GM10248 (cell line): ENCODE results near the gene DAW1.
"Not testable (repeated sequence)": the region's sequence is repeated elsewhere in the genome, so short reads cannot be mapped to it uniquely, and the experiment has no call there.

Experiments used
- CTCF ChIA-PET: fragments of 300-600 bp; sonication (Branson Sonifier 250); formaldehyde crosslinking; extraction: SDS; loops from one replicate; lab custom pipeline; 2021; ENCODE audit warnings: antibody characterized with exemption; lab: Yijun Ruan, JAX
- POLR2A ChIA-PET: fragments of 350-650 bp; sonication (Branson Sonifier 250); formaldehyde crosslinking; extraction: SDS; loops from one replicate; lab custom pipeline; 2020; ENCODE audit warnings: antibody characterized with exemption; lab: Yijun Ruan, JAX
- DNase-seq: peaks from one replicate; pipeline ENCODE4 v3.0.0; 2012; ENCODE audit errors: extremely low spot score
- TF ChIP-seq, protein P1 (sequence below): IDR thresholded peaks from 2 replicates; pipeline ENCODE4 v1.5.1; 2012; ENCODE audit warnings: mild to moderate bottlenecking, low read depth; ENCODE audit errors: extremely low read depth, missing control alignments, control extremely low read depth

Gene DAW1

DNA sequence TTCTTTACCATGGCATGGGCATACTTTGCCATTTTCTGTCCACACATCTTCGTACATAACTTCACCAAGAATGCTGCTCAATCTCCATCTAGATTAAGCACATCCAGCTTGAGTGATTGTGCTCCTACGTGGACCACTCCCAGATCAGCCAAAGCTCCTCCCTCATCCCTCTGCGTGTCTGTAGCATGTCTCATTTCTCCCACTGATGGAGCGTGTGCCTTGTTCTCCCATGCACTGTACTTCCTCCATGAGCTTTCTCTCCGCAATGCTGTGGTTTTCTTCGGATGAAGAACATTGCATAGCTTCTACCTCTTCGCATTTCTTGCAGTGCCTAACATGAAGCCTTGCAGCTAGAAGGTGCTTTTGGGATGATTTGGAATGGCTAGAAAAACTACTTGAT is 44.3 kb upstream of the DAW1 start:
- TF ChIP-seq, protein P1, sequence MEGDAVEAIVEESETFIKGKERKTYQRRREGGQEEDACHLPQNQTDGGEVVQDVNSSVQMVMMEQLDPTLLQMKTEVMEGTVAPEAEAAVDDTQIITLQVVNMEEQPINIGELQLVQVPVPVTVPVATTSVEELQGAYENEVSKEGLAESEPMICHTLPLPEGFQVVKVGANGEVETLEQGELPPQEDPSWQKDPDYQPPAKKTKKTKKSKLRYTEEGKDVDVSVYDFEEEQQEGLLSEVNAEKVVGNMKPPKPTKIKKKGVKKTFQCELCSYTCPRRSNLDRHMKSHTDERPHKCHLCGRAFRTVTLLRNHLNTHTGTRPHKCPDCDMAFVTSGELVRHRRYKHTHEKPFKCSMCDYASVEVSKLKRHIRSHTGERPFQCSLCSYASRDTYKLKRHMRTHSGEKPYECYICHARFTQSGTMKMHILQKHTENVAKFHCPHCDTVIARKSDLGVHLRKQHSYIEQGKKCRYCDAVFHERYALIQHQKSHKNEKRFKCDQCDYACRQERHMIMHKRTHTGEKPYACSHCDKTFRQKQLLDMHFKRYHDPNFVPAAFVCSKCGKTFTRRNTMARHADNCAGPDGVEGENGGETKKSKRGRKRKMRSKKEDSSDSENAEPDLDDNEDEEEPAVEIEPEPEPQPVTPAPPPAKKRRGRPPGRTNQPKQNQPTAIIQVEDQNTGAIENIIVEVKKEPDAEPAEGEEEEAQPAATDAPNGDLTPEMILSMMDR: no peak
- CTCF ChIA-PET: interaction anchor here (1.1 kb wide), 1 partner anchor 14 kb away, joined by 3 read pairs; no protein-coding TSS in a partner anchor
- DNase-seq: no peak
- POLR2A ChIA-PET: no interaction called here

DNA sequence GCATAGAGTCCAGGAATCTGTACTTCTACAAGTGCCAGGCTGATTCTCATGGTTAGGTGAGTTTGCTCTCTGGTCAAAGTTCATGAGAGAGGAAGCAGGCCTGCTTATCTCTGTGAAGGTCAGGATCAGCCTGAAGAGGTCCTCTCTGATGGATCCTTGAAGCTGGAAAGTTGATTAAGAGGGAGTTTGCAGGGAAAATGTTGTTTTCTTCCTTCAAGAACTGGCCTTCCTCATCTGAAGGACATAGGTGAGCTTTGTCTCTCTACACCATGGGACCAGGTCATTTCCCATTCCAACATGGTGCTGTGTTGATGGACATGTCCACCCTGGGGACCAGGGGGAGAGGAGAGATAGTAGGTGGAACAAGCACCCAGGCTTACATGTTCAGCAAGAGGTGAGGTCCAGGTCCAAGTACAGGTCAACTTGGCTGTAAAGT is 42.9 kb upstream of the DAW1 start:
- no peak for DNase-seq
- TF ChIP-seq, protein P1: no peak
- POLR2A ChIA-PET: no interaction called here
- CTCF ChIA-PET: interaction anchor here (1.0 to 1.5 kb wide), 3 partner anchors 9 to 45 kb away, joined by 3 to 4 read pairs (median 3); no protein-coding TSS in a partner anchor

DNA sequence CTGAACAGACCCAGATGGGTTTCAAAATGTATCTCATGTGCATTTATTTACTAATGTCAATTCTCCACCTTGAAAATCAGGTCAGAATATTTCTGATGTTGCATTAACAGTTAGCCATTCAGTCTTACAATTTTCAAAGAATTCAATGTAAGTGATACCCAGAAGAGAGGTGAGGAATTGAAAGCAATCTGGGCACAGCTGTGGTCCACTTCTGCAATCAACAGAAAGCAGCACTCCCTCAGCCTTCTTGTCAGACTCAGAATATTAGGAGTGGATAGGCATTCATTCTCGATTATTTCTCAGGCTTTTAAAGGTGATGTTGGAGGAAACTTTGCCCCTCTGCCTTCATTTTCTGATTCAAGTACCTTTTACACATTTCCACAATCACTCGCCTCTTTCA is 42.1 kb upstream of the DAW1 start:
- CTCF ChIA-PET: interaction anchor here (0.7 to 1.5 kb wide), 4 partner anchors 9 to 46 kb away, joined by 3 to 4 read pairs (median 3); no protein-coding TSS in a partner anchor
- TF ChIP-seq, protein P1: no peak
- POLR2A ChIA-PET: no interaction called here
- no peak for DNase-seq

DNA sequence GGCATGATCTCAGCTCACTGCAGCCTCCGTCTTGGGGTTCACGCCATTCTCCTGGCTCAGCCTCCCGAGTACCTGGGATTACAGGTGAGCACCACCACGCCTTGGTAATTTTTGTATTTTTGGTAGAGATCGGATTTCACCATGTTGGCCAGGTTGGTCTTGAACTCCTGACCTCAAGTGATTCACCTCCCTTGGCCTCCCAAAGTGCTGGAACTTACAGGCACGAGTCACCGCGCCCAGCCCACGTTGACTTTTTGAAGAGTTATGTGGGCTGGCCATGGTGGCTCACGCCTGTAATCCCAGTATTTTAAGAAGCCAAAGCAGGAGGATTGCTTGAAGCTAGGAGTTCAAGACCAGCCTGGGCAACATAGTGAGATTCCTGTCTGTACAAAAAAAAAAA is 37.0 kb upstream of the DAW1 start:
- ChIA-PET CTCF (interaction anchor here (1.0 to 1.7 kb wide), 3 partner anchors 12 to 13 kb away, joined by 3 to 4 read pairs (median 3); no protein-coding TSS in a partner anchor), POLR2A (no interaction called here)
- TF ChIP-seq, protein P1: no peak
- no peak for DNase-seq

DNA sequence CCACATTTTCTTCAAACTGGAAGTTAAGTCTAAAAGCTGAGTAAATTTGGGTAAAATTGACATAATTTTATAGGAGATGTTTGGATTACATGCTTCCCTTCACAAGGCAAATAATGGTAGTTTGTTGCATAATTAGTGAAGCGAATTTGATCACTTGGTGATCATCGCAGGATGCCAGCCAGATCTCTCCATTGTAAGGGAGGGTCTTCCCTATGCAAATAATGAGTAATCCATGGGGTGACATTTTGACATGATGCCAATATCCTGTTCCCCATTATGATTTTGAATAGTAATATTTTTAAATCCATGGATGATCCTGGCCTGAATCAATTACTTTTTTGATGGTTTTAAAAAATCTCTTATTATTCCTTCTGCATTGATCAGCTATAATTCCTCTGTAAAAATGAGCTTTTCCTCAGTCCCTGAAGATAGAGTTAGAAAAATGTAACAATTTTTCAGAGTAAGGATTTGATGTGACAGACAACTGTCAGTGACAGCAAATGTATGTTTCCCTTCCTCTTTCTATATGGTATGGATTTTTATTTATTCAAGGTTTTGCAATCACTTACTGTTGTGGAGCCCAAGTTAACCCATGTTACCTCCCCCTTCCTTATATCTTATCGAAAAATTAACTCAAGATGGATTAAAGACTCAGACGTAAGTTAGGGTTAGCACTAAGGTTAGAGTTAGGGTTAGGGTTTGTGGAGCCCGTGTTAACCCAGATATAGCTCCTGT is 36.3 kb upstream of the DAW1 start:
- ChIA-PET CTCF (interaction anchor here (1.0 to 1.7 kb wide), 5 partner anchors 11 to 30 kb away, joined by 3 to 4 read pairs (median 3); no protein-coding TSS in a partner anchor), POLR2A (no interaction called here)
- TF ChIP-seq, protein P1: no peak
- no peak for DNase-seq

DNA sequence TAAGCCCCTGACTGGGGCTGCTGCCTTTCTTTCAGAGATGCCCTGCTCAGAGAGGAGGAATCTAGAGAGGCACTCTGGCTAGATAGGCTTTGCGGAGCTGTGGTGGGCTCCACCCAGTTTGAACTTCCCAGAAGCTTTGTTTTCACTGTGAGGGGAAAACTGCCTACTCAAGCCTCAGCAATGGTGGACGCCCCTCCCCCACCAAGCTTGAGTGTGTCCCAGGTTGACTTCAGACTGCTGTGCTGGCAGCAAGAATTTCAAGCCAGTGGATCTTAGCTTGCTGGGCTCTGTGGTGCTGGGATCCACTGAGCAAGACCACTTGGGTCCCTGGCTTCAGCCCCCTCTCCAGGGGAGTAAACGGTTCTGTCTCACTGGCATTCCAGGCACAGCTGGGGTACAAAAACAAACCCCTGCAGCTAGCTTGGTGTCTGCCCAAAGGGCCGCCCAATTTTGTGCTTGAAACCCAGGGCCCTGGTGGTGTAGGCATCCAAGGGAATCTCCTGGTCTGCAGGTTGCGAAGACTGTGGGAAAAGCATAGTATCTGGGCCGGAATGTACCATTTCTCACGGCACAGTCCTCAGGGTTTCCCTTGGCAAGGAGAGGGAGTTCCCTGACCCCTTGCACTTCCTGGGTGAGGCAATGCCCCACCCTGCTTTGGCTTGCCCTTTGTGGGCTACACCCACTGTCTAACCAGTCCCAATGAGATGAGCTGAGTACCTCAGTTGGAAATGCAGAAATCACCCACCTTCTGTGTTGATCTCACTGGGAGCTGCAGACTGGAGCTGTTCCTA is 31.9 kb upstream of the DAW1 start:
- CTCF ChIA-PET: interaction anchor here (1.2 to 1.3 kb wide), 4 partner anchors 19 to 66 kb away, joined by 3 to 4 read pairs (median 3); partner anchors contain the start of gene CCL20
- DNase-seq, POLR2A ChIA-PET: not testable (repeated sequence)
